Measurements from ENCODE around the gene GSTA4. TPM values are rescaled to one million over a fixed set of nuclear protein-coding genes. Genes with fewer than 3 reads are reported as not detected.

GSTA4 gene
- total and polyA plus RNA-seq, 2 of the 13 experiments (the other 11 are each of a cell fraction or from before 2014, with no cell fraction given): 34.1 to 53.6 TPM

DNA sequence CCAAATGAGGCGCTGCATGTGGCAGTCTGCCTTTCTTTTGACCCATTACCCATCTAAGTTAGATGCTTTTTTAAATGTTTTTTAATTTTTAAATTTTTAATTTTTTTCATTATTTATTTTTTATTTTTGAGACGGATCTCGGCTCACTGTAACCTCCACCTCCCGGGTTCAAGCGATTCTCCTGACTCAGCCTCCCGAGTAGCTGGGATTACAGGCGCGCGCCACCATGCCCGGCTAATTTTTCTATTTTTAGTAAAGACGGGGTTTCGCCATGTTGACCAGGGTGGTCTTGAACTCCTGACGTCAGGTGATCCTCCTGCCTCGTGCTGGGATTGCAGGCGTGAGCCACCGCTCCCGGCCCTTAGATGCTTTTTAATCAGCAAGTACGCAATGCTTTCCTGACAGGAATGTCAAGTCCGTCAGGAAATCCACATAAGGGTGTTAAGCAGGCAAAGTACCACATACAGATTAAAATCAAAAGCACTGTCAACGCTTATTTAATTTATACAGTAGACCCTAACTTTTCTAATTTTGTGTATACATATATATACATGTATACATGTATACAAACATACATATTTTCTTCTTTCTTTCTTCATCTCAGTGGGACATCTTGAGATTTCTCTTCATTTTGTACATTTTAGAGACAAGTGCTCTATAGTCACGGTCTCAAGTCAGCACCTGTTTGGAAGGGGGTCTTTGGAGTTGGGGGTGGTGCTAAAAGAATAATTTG, 995 bp upstream of the GSTA4 start (continued):
- TF ChIP-seq GFI1 (CRISPR knock-in tag; IDR thresholded peaks at IDR 0.05; ENCODE audit: borderline replicate concordance) (0 out of 2 replicates have a peak, but pooled peaks have one; percentile 67), ZNF382 (CRISPR knock-in tag; IDR thresholded peaks at IDR 0.05; ENCODE audit: borderline replicate concordance) (no peak), ZBTB7A (CRISPR knock-in tag; IDR thresholded peaks at IDR 0.05) (0 out of 2 replicates have a peak, but pooled peaks have one; percentile 34), CHD4 (IDR thresholded peaks at IDR 0.05; ENCODE audit: borderline replicate concordance, low read length) (peak; percentile 77; the same call in 1 of the 2 replicates), PRMT3 (CRISPR knock-in tag; IDR thresholded peaks at IDR 0.05; ENCODE audit: borderline replicate concordance, low read depth) (peak; percentile 5; the same call in 1 of the 2 replicates), ZNF816 (CRISPR knock-in tag; IDR thresholded peaks at IDR 0.05; ENCODE audit: borderline replicate concordance) (peak; percentile 63; the same call in 1 of the 2 replicates)

- Histone ChIP-seq H3K4me2 (ENCODE audit: low read depth, low read length) (peak overlapping the region; percentile 79), H3K27me3 (ENCODE audit: control insufficient read depth in 1 of 2, insufficient read depth in 2 of 2, low read length in 2 of 2) (no peaks in the 10 kb centered on the region), H3K27ac (ENCODE audit: extremely low read length, insufficient read depth, low read length) (peak overlapping the region; percentile 91), H3K36me3 (replicated peaks in 1 of 2; ENCODE audit: control insufficient read depth in 1 of 2, insufficient read depth in 2 of 2, low read length in 2 of 2) (no peaks in the 10 kb centered on the region; a peak in 1 of 5 replicates), H2AFZ (ENCODE audit: low read length) (peak overlapping the region; percentile 57), H3K9me3 (ENCODE audit: low read length) (no peaks in the 10 kb centered on the region), H3K79me2 (ENCODE audit: insufficient read depth, low read length) (peaks cover 4% of the 10 kb centered on the region), H3K4me3 (replicated peaks in 1 of 3; ENCODE audit: insufficient read depth in 1 of 3, low read depth in 2 of 3, low read length in 3 of 3) (peak overlapping the region; percentile 83 to 95 (median 90)), H3K4me1 (ENCODE audit: insufficient read depth, low read length) (peaks cover 24% of the 10 kb centered on the region), H3K9ac (ENCODE audit: insufficient read depth, low read depth, low read length) (peak overlapping the region; percentile 91), H4K20me1 (ENCODE audit: insufficient read depth, low read length) (peaks cover 7% of the 10 kb centered on the region; the same call in 1 of the 2 replicates)
- FAIRE-seq (no peak), ATAC-seq (peak; percentile 78), DNase-seq (ENCODE audit: low spot score) (no peak)
- in situ Hi-C loops (cut with HindIII; ENCODE audit: extremely low pct_ligation_motif_present, low pct_unique_long_range_greater_than_20kb): no loop called here
- intact Hi-C loops (cut with micrococcal nuclease; ENCODE audit: unreplicated experiment): loop anchor here (1.0 to 10.0 kb wide), 8 partner anchors 76 to 710 kb away; partner anchors contain the start of genes MCM3 and TMEM14A
- TSS peak; percentile 52 for BruUV-seq (replicated peaks)
- 1% methylated on average over 13 of the region's 13 CpGs for WGBS (ENCODE audit: low lambda C conversion rate)
- ChIA-PET CTCF (ENCODE audit: low intra/inter-chr PET ratio, low total read pairs) (interaction anchor here (1.9 kb wide), 1 partner anchor 490 kb away, joined by 9 read pairs; no protein-coding TSS in a partner anchor), POLR2A (interaction anchor here (0.8 to 2.5 kb wide), 11 partner anchors 48 to 800 kb away, joined by 3 to 16 read pairs (median 5); partner anchors contain the start of genes FBXO9 and LRRC1)
- TF ChIP-seq PITX1 (CRISPR knock-in tag; IDR thresholded peaks at IDR 0.05) (no peak; the same call in 1 of the 2 replicates), ZNF616 (CRISPR knock-in tag; IDR thresholded peaks at IDR 0.05; ENCODE audit: low read depth) (0 out of 2 replicates have a peak, but pooled peaks have one; percentile 53), SRSF1 (optimal IDR thresholded peaks at IDR 0.05; ENCODE audit: low read depth, low read length) (peak; percentile 67), ZC3H4 (CRISPR knock-in tag; IDR thresholded peaks at IDR 0.05; ENCODE audit: borderline replicate concordance) (peak; percentile 46; the same call in 1 of the 2 replicates)
- TF ChIP-seq, protein P1, sequence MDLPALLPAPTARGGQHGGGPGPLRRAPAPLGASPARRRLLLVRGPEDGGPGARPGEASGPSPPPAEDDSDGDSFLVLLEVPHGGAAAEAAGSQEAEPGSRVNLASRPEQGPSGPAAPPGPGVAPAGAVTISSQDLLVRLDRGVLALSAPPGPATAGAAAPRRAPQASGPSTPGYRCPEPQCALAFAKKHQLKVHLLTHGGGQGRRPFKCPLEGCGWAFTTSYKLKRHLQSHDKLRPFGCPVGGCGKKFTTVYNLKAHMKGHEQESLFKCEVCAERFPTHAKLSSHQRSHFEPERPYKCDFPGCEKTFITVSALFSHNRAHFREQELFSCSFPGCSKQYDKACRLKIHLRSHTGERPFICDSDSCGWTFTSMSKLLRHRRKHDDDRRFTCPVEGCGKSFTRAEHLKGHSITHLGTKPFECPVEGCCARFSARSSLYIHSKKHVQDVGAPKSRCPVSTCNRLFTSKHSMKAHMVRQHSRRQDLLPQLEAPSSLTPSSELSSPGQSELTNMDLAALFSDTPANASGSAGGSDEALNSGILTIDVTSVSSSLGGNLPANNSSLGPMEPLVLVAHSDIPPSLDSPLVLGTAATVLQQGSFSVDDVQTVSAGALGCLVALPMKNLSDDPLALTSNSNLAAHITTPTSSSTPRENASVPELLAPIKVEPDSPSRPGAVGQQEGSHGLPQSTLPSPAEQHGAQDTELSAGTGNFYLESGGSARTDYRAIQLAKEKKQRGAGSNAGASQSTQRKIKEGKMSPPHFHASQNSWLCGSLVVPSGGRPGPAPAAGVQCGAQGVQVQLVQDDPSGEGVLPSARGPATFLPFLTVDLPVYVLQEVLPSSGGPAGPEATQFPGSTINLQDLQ (CRISPR knock-in tag; IDR thresholded peaks at IDR 0.05): 0 out of 2 replicates have a peak, but pooled peaks have one; percentile 10
- TF ChIP-seq, protein P2, sequence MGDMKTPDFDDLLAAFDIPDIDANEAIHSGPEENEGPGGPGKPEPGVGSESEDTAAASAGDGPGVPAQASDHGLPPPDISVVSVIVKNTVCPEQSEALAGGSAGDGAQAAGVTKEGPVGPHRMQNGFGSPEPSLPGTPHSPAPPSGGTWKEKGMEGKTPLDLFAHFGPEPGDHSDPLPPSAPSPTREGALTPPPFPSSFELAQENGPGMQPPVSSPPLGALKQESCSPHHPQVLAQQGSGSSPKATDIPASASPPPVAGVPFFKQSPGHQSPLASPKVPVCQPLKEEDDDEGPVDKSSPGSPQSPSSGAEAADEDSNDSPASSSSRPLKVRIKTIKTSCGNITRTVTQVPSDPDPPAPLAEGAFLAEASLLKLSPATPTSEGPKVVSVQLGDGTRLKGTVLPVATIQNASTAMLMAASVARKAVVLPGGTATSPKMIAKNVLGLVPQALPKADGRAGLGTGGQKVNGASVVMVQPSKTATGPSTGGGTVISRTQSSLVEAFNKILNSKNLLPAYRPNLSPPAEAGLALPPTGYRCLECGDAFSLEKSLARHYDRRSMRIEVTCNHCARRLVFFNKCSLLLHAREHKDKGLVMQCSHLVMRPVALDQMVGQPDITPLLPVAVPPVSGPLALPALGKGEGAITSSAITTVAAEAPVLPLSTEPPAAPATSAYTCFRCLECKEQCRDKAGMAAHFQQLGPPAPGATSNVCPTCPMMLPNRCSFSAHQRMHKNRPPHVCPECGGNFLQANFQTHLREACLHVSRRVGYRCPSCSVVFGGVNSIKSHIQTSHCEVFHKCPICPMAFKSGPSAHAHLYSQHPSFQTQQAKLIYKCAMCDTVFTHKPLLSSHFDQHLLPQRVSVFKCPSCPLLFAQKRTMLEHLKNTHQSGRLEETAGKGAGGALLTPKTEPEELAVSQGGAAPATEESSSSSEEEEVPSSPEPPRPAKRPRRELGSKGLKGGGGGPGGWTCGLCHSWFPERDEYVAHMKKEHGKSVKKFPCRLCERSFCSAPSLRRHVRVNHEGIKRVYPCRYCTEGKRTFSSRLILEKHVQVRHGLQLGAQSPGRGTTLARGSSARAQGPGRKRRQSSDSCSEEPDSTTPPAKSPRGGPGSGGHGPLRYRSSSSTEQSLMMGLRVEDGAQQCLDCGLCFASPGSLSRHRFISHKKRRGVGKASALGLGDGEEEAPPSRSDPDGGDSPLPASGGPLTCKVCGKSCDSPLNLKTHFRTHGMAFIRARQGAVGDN (CRISPR knock-in tag; IDR thresholded peaks at IDR 0.05): peak; percentile 70
These were observed 320 bp downstream of the GSTA4 start for GRCh38 chr6:52994839-52995088.
